ENCODE results near the gene ZNF629. TPM values are rescaled to one million over a fixed set of nuclear protein-coding genes. Genes with fewer than 3 reads are reported as not detected.
A peak's percentile ranks its signal among the peaks of the same experiment; 100 is the strongest.

ZNF629 gene
- total RNA-seq, 1 experiment from 2014 or later: 18.4 TPM

- TF ChIP-seq REST (IDR thresholded peaks at IDR 0.05; ENCODE audit: low read depth) (no peak), ZFX (IDR thresholded peaks at IDR 0.05) (peak; percentile 45; the same call in 1 of the 2 replicates)
- intact Hi-C loops (cut with micrococcal nuclease): loop anchor here (2.0 to 5.0 kb wide), 2 partner anchors 91 to 136 kb away; partner anchors contain the start of gene FBXL19
- DNase-seq (ENCODE audit: low read depth, low spot score): no peak
- no TSS peak for BruUV-seq (replicated peaks)
- H3K36me3 ChIP-seq (ENCODE audit: control insufficient read depth in 1 of 2, insufficient read depth in 2 of 2, low read length in 2 of 2): peaks cover 7 to 14% of the 10 kb centered on the region in 2 experiments; a peak in 3 of 4 replicates
- H3K4me1 ChIP-seq (ENCODE audit: control insufficient read depth in 1 of 2, insufficient read depth in 2 of 2, low read length in 2 of 2): peaks cover 7 to 22% of the 10 kb centered on the region in 2 experiments; a peak in 3 of 4 replicates
- H3K27ac ChIP-seq (ENCODE audit: low read depth, low read length): peak overlapping the region; percentile 78
- ChIA-PET CTCF (interaction anchor here (1.1 kb wide), 1 partner anchor 19 kb away, joined by 11 read pairs; no protein-coding TSS in a partner anchor), RAD21 (ENCODE audit: low non-redundant PET in 1 of 2, low total read pairs in 2 of 2, uncharacterized antibody in 2 of 2, unreplicated experiment in 2 of 2) (interaction anchor here in 1 of 2 experiments (1.3 kb wide), 1 partner anchor 19 kb away, joined by 4 read pairs; no protein-coding TSS in a partner anchor), POLR2A (interaction anchor here (1.0 to 2.6 kb wide), 4 partner anchors 17 to 88 kb away, joined by 4 to 23 read pairs (median 7); no protein-coding TSS in a partner anchor)
- no peaks in the 10 kb centered on the region for H3K9me3 ChIP-seq (ENCODE audit: control insufficient read depth in 1 of 2, insufficient read depth in 1 of 2, low read depth in 1 of 2, low read length in 2 of 2)
- H2AFZ ChIP-seq (ENCODE audit: low read depth, low read length, poor library complexity, severe bottlenecking): no peak overlapping the region
- no peaks in the 10 kb centered on the region for H4K20me1 ChIP-seq (ENCODE audit: insufficient read depth)
- no peaks in the 10 kb centered on the region for H3K9me2 ChIP-seq (ENCODE audit: insufficient read depth)
- peaks cover 21% of the 10 kb centered on the region for H3K79me2 ChIP-seq (ENCODE audit: insufficient read depth, low read length)
- peak overlapping the region; percentile 92 to 94 for H3K4me3 ChIP-seq (replicated peaks in 1 of 2; ENCODE audit: low read depth in 1 of 2, low read length in 2 of 2)
- peak; percentile 77 for ATAC-seq
- peak overlapping the region; percentile 92 for H3K9ac ChIP-seq (ENCODE audit: low read length)
- H3K4me2 ChIP-seq (ENCODE audit: low read length): peak overlapping the region; percentile 98
- no peaks in the 10 kb centered on the region for H3K27me3 ChIP-seq (ENCODE audit: insufficient read depth, low read length)
These were observed 680 bp downstream of the ZNF629 start for GRCh38 chr16:30786115-30786935.
